Upper lobe of left lung (tissue), 6 donors: ENCODE measurements around the gene ZNRF1. TPM values are rescaled to one million over a fixed set of nuclear protein-coding genes. Genes with fewer than 3 reads are reported as not detected.
A peak's percentile ranks its signal among the peaks of the same experiment; 100 is the strongest.

Experiments used
- ATAC-seq, 2 donors: fragments of 200-7000 bp; cut with Tn5 transposase; one replicate each; pipeline ENCODE4 v1.9.1; 2022; ENCODE audit warnings: mild to moderate bottlenecking in 2 of 2, moderate library complexity in 2 of 2; ENCODE audit not compliant: low FRiP score in 2 of 2
- DNase-seq, 2 donors: peaks; one replicate each; pipeline ENCODE4 v3.0.0-alpha.2; 2019 to 2020
- H3K27ac ChIP-seq, 4 donors: fragments of 200-600 bp; sonication (generic); one replicate each; pipeline ENCODE4 v1.5.1; 2016 to 2019
- H3K27me3 ChIP-seq, 4 donors: fragments of 200-600 bp; sonication (generic); one replicate each; pipeline ENCODE4 v1.5.1; 2017 to 2019
- H3K36me3 ChIP-seq, 4 donors: fragments of 200-600 bp; sonication (generic); one replicate each; pipeline ENCODE4 v1.5.1; 2016 to 2019
- H3K4me1 ChIP-seq, 4 donors: fragments of 200-600 bp; sonication (generic); one replicate each; pipeline ENCODE4 v1.5.1; 2018 to 2019
- H3K4me3 ChIP-seq, 4 donors: fragments of 200-600 bp; sonication (generic); one replicate each; pipeline ENCODE4 v1.5.1; 2017 to 2019; ENCODE audit warnings: mild to moderate bottlenecking in 2 of 4, moderate library complexity in 1 of 4
- H3K9me3 ChIP-seq, 4 donors: fragments of 200-600 bp; sonication (generic); one replicate each; pipeline ENCODE4 v1.5.1; 2018 to 2019
- EP300 ChIP-seq, 4 donors: sonication (generic); formaldehyde crosslinking; IDR thresholded peaks; one replicate each; pipeline ENCODE4 v1.5.1; 2017; ENCODE audit warnings: antibody characterized with exemption in 4 of 4, control low read depth in 2 of 4
- POLR2A ChIP-seq, 4 donors: fragments of 450-650 bp; IDR thresholded peaks; one replicate each; pipeline ENCODE4 v1.5.1; 2016 to 2017; ENCODE audit warnings: antibody characterized with exemption in 4 of 4, mild to moderate bottlenecking in 2 of 4
- POLR2AphosphoS5 ChIP-seq, 2 donors: sonication (generic); formaldehyde crosslinking; IDR thresholded peaks; one replicate each; pipeline ENCODE4 v1.5.1; 2017; ENCODE audit warnings: antibody characterized with exemption in 2 of 2
- WGBS, 2 donors: methylation state at CpG; one replicate each; pipeline ENCODE4 v1.1.5; 2017 to 2018; 5-methylcytosine and 5-hydroxymethylcytosine counted together
- total RNA-seq, 6 donors: library from RNA; depleted of rRNA in 4 of 6; stranded (reverse); fragments of >200 nt in 4 of 6; gene quantifications; one replicate each; pipeline versions ENCODE4 v1.1.0 to v1.2.1, GENCODE V29; 2016 to 2021
- TF ChIP-seq, protein P1 (sequence below), 6 experiments: fragments of 450-650 bp in 4 of 6; fragments of 200-600 bp in 2 of 6; sonication (generic) in 2 of 6; IDR thresholded peaks; one replicate each; pipeline ENCODE4 v1.5.1; 2016 to 2019; ENCODE audit warnings: antibody characterized with exemption in 6 of 6
- donor health status: DM: no; HTN: no; CAD: no; lungs with moderate emphysema.
- donor health status: DM: no; HTN: yes; CAD: no; lungs with severe emphysema.

Gene ZNRF1
- total RNA-seq, 6 donors from 2014 or later, result 18.5 to 40.0 (median 27.1) TPM

DNA sequence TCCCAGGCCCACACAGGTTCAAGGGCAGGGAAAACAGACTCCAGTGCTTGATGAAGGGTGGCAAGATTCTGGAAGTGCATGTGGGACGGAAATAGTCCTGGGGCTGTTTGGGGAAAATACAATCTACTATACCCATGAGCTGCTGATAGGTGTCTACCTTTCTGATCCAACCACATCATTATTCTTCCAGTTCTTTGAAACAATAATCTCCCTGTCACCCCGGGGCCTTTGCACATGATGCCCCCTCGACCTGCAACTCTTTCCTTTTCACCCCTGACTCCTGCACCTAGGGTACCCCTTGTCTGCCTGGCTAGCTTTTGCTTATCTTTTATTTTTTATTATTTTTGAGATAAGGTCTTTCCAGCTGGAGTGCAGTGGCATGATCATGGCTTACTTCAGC, 72.8 kb downstream of the ZNRF1 start:
- TF ChIP-seq, protein P1, sequence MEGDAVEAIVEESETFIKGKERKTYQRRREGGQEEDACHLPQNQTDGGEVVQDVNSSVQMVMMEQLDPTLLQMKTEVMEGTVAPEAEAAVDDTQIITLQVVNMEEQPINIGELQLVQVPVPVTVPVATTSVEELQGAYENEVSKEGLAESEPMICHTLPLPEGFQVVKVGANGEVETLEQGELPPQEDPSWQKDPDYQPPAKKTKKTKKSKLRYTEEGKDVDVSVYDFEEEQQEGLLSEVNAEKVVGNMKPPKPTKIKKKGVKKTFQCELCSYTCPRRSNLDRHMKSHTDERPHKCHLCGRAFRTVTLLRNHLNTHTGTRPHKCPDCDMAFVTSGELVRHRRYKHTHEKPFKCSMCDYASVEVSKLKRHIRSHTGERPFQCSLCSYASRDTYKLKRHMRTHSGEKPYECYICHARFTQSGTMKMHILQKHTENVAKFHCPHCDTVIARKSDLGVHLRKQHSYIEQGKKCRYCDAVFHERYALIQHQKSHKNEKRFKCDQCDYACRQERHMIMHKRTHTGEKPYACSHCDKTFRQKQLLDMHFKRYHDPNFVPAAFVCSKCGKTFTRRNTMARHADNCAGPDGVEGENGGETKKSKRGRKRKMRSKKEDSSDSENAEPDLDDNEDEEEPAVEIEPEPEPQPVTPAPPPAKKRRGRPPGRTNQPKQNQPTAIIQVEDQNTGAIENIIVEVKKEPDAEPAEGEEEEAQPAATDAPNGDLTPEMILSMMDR (IDR thresholded peaks at IDR 0.05), result no peak
- TF ChIP-seq POLR2A (IDR thresholded peaks at IDR 0.05) (no peak), EP300 (IDR thresholded peaks at IDR 0.05) (no peak), POLR2AphosphoS5 (IDR thresholded peaks at IDR 0.05) (no peak)
- 97 to 98% methylated on average over 3 of the region's 3 CpGs for WGBS, 2 donors
- H3K4me3 ChIP-seq, result no peak overlapping the region
- DNase-seq (no peak), ATAC-seq (no peak)
- no peaks in the 10 kb centered on the region for H3K9me3 ChIP-seq
- H3K27me3 ChIP-seq, result no peaks in the 10 kb centered on the region
- peak overlapping the region in 1 of 4 donors; percentile 11 for H3K27ac ChIP-seq
- no peaks in the 10 kb centered on the region for H3K36me3 ChIP-seq
- H3K4me1 ChIP-seq, result peaks cover 26 to 56% (median 34%) of the 10 kb centered on the region in 4 donors

DNA sequence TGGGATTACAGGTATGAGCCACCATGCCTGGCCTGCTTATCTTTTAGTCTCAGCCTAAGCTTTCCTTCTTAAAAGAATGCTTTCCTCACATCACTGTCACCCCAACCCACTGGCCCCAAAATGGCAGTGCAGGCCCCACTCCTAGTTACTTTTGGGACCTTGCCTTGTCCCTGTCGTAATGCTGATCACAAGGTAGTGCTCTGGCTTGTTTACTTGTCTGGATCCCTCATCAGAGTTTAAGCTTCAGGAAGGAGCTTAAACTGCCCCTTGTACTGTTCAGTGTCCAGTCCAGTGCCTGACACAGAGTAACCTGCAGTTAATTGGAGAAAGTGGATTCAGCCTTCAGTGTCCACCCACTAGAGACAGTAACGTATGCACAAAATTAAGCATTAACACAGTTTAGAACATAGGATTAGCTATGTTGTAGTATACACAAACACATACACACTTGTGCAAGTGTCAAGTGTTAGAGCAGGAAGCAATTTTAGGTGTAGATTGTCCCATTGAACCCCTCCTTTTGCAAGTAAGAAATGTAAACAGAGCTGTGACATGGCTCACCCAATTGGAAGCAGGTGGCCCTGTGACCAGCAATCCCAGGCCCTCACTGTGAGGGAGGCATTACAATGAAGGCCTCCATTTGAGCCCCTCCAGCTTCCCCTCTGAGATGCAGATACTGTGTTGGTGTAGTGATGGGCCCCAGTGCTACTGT, 73.6 kb downstream of the ZNRF1 start:
- Histone ChIP-seq H3K36me3 (no peaks in the 10 kb centered on the region), H3K27ac (peak overlapping the region in 1 of 4 donors; percentile 14), H3K4me3 (no peak overlapping the region), H3K9me3 (no peaks in the 10 kb centered on the region), H3K27me3 (no peaks in the 10 kb centered on the region), H3K4me1 (peaks cover 26 to 57% (median 33%) of the 10 kb centered on the region in 4 donors)
- no peak for ATAC-seq
- WGBS, 2 donors, result 70 to 78% methylated on average over 2 of the region's 2 CpGs
- DNase-seq, result no peak
- TF ChIP-seq EP300 (IDR thresholded peaks at IDR 0.05) (no peak), POLR2A (IDR thresholded peaks at IDR 0.05) (no peak), POLR2AphosphoS5 (IDR thresholded peaks at IDR 0.05) (no peak)
- TF ChIP-seq, protein P1 (IDR thresholded peaks at IDR 0.05), result no peak

DNA sequence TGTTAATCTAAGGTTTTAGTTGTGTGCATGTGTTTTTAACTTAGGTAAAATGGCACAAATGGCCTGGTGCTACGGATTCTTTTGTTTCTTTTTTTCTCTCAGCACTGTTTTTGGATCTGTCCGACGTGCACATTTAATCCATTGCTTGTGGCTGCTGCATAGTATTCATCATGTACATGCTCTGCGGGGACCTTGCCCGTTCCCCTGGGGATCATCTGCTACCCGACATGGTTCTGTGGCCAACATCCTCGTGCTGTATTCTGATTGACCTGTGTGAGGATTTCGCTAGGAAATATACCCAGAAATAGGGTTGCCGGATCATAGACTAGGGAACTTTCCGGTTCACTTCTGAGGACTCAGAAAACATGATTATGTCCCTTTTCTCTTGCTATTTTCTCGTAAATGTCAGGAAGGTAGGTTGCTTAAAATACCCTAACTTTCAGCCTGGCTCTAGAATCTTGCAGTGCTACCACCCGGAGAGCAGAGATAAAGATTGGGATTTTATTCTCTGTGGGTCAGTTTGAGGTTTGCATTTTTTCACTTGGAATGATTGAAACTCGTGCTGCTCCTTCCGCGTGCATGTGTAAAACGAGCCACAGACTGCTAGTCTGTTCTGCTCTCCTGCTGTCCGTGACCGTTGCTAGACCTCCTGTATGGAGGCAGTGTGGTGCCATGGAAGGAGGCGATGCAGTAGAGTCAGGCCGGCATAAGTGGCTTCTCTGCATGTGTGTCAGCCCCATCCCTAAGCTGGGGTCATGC, 74.9 kb downstream of the ZNRF1 start:
- Histone ChIP-seq H3K4me1 (peaks cover 26 to 52% (median 31%) of the 10 kb centered on the region in 4 donors), H3K27me3 (no peaks in the 10 kb centered on the region), H3K9me3 (no peaks in the 10 kb centered on the region), H3K4me3 (no peak overlapping the region), H3K36me3 (no peaks in the 10 kb centered on the region), H3K27ac (peak overlapping the region in 2 of 4 donors; percentile 6 to 16)
- DNase-seq (no peak), ATAC-seq (no peak)
- TF ChIP-seq EP300 (IDR thresholded peaks at IDR 0.05) (no peak), POLR2AphosphoS5 (IDR thresholded peaks at IDR 0.05) (no peak), POLR2A (IDR thresholded peaks at IDR 0.05) (no peak)
- TF ChIP-seq, protein P1 (IDR thresholded peaks at IDR 0.05), result no peak
- 82 to 83% methylated on average over 18 to 20 of the region's 20 CpGs for WGBS, 2 donors

DNA sequence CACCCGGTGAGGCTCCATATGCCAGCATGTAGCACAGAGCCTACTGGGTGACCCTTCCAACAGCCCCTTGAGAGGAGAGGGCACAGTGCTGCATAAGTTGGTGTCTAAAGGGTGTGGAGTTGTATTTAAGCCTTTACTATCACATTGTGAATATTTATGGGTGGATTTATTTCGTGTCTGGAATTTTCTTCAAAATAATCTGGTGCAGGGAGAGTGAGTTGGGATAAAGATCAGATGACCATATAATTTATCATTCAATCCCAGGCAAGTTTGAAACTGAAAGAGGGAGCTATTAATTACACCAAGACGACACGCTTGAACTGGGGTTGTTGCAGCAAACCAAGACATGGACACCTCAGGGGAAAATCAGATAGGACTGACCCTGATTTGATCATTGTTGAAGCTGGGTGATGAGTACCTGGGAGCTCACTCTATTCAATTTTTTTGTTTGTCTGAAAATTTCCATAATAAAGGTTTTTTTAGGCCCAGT, 75.5 kb downstream of the ZNRF1 start:
- Histone ChIP-seq H3K27me3 (no peaks in the 10 kb centered on the region), H3K9me3 (no peaks in the 10 kb centered on the region), H3K36me3 (no peaks in the 10 kb centered on the region), H3K4me1 (peaks cover 26 to 52% (median 31%) of the 10 kb centered on the region in 4 donors), H3K4me3 (no peak overlapping the region), H3K27ac (peak overlapping the region in 2 of 4 donors; percentile 6 to 21)
- ATAC-seq (no peak), DNase-seq (no peak)
- no peak for TF ChIP-seq POLR2AphosphoS5 (IDR thresholded peaks at IDR 0.05)
- TF ChIP-seq POLR2A (IDR thresholded peaks at IDR 0.05), result no peak
- TF ChIP-seq, protein P1 (IDR thresholded peaks at IDR 0.05), result no peak
- no peak for TF ChIP-seq EP300 (IDR thresholded peaks at IDR 0.05)
- 55 to 78% methylated on average over 4 of the region's 4 CpGs for WGBS, 2 donors
